ENCODE data around the gene FMN2. TPM values are rescaled to one million over a fixed set of nuclear protein-coding genes. Genes with fewer than 3 reads are reported as not detected.

The FMN2 gene
- total and polyA plus RNA-seq, 3 donors from 2014 or later: 3.8 to 8.3 (median 4.3) TPM

DNA sequence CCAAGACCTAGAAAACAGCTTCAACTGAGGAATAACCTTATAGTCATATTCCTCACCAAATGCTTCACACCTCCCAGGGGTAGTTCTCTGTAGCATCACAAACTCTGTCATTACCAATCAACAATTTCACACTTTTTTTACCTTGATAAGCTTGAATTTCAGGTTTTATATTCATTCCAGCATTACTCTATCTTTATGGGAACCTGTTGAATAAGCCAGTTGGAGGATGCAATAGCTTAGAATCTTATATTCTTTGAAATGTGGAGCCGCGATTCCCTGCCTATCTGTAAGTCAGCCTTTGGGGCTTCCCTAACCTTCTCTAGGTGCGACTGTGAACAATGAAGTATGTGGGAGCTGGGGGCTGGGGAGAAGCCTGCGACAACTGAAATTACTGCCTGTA is 374.8 kb downstream of the FMN2 start:
- no peaks in the 10 kb centered on the region for H3K36me3 ChIP-seq (ENCODE audit: low read depth, missing control alignments)
- TF ChIP-seq, protein P1, sequence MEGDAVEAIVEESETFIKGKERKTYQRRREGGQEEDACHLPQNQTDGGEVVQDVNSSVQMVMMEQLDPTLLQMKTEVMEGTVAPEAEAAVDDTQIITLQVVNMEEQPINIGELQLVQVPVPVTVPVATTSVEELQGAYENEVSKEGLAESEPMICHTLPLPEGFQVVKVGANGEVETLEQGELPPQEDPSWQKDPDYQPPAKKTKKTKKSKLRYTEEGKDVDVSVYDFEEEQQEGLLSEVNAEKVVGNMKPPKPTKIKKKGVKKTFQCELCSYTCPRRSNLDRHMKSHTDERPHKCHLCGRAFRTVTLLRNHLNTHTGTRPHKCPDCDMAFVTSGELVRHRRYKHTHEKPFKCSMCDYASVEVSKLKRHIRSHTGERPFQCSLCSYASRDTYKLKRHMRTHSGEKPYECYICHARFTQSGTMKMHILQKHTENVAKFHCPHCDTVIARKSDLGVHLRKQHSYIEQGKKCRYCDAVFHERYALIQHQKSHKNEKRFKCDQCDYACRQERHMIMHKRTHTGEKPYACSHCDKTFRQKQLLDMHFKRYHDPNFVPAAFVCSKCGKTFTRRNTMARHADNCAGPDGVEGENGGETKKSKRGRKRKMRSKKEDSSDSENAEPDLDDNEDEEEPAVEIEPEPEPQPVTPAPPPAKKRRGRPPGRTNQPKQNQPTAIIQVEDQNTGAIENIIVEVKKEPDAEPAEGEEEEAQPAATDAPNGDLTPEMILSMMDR (IDR thresholded peaks at IDR 0.05): no peak
- TF ChIP-seq POLR2A (IDR thresholded peaks at IDR 0.05): no peak
- no peaks in the 10 kb centered on the region for H3K27me3 ChIP-seq
- H3K4me1 ChIP-seq: no peaks in the 10 kb centered on the region
- DNase-seq: no peak
- intact Hi-C loops (cut with DNase I; ENCODE audit: low total_unique reads): no loop called here
- H3K4me3 ChIP-seq: no peak overlapping the region
- 79% methylated on average over 4 of the region's 4 CpGs for WGBS, 2 donors
- no peak overlapping the region for H3K27ac ChIP-seq
- no peaks in the 10 kb centered on the region for H3K9me3 ChIP-seq

GRCh38 chr1:240467895-240468294 is 376.2 kb downstream of the FMN2 start:
- H3K27ac ChIP-seq: no peak overlapping the region
- H3K27me3 ChIP-seq: no peaks in the 10 kb centered on the region
- intact Hi-C loops (cut with DNase I; ENCODE audit: low total_unique reads): no loop called here
- no peaks in the 10 kb centered on the region for H3K9me3 ChIP-seq
- no peak for DNase-seq
- H3K4me1 ChIP-seq: no peaks in the 10 kb centered on the region
- TF ChIP-seq, protein P1 (IDR thresholded peaks at IDR 0.05): no peak
- TF ChIP-seq POLR2A (IDR thresholded peaks at IDR 0.05): no peak
- no peaks in the 10 kb centered on the region for H3K36me3 ChIP-seq (ENCODE audit: low read depth, missing control alignments)
- no peak overlapping the region for H3K4me3 ChIP-seq

DNA sequence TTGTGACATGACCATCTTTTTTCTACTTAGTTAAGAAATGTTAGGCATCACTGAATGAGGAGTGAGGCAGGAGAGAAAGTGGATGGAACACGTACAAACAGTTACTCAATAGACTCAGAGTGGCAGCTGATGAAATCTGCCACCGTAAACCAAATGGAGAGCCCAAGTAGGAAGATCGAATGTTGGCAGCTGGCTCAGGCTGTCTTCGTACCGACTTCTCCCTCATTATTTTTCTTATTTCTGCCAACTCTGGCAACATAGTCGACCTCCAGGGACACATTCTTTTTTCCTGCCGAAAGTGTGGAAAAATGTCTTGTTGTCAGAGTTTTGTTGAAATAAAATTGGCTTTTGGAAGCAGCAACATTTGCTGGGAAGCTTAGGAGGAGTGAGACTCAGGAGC is 377.0 kb downstream of the FMN2 start:
- no peak for DNase-seq
- WGBS, 2 donors: 72 to 80% methylated on average over 7 of the region's 7 CpGs
- H3K4me1 ChIP-seq: no peaks in the 10 kb centered on the region
- intact Hi-C loops (cut with DNase I; ENCODE audit: low total_unique reads): no loop called here
- TF ChIP-seq POLR2A (IDR thresholded peaks at IDR 0.05): no peak
- TF ChIP-seq, protein P1 (IDR thresholded peaks at IDR 0.05): no peak
- H3K9me3 ChIP-seq: no peaks in the 10 kb centered on the region
- H3K4me3 ChIP-seq: no peak overlapping the region
- H3K27me3 ChIP-seq: no peaks in the 10 kb centered on the region
- H3K27ac ChIP-seq: no peak overlapping the region
- H3K36me3 ChIP-seq (ENCODE audit: low read depth, missing control alignments): no peaks in the 10 kb centered on the region

DNA sequence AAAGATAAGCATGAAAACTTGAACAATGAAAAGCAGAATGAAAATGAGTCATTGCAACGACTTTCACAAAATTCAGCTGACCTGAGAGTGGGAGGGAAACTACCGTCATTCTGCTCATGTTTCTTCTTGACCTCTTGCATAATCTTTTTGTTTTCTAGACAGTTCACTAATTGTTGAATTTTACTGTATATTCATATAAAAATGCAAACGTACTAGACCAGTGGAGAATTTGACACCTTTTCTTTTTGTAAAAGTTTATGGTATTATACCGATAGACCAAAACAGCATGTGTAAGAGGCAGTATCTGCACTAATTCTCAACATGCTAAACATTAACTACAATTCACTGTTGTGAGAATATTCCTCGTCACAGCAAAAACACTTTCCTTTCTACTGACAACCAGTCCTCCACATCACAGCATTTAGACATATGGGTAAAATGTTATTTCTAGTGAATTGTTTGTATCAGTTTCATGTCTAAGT is 382.5 kb downstream of the FMN2 start:
- no peak for DNase-seq
- TF ChIP-seq POLR2A (IDR thresholded peaks at IDR 0.05): no peak
- TF ChIP-seq, protein P1 (IDR thresholded peaks at IDR 0.05): no peak
- Histone ChIP-seq H3K36me3 (ENCODE audit: low read depth, missing control alignments) (no peaks in the 10 kb centered on the region), H3K27me3 (no peaks in the 10 kb centered on the region), H3K4me1 (no peaks in the 10 kb centered on the region), H3K27ac (no peak overlapping the region), H3K9me3 (no peaks in the 10 kb centered on the region), H3K4me3 (no peak overlapping the region)
- 66 to 72% methylated on average over 5 of the region's 5 CpGs for WGBS, 2 donors
- intact Hi-C loops (cut with DNase I; ENCODE audit: low total_unique reads): no loop called here

DNA sequence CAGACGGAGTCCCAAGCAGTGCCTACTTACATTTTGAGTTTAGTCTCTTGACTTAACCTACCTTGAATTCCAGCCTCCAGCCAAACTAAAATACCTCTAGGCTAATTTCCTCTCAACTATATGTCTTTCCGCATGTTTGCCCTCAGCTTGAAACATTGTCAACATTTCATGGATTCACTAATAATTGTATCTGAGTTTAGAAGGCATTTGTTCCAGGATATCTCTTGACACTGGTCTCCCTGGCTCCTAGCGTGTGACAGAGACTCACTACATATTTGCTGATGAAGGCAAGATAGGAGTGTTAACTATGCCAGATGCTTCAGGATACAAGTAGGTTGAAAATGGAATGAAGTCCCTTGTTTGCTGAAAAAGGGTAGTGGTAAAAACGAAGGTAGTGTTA is 384.1 kb downstream of the FMN2 start:
- no peak overlapping the region for H3K27ac ChIP-seq
- no peaks in the 10 kb centered on the region for H3K36me3 ChIP-seq (ENCODE audit: low read depth, missing control alignments)
- no peaks in the 10 kb centered on the region for H3K27me3 ChIP-seq
- intact Hi-C loops (cut with DNase I; ENCODE audit: low total_unique reads): no loop called here
- no peak for DNase-seq
- no peak for TF ChIP-seq POLR2A (IDR thresholded peaks at IDR 0.05)
- TF ChIP-seq, protein P1 (IDR thresholded peaks at IDR 0.05): no peak
- no peaks in the 10 kb centered on the region for H3K9me3 ChIP-seq
- WGBS, 2 donors: 77 to 80% methylated on average over 4 of the region's 4 CpGs
- no peak overlapping the region for H3K4me3 ChIP-seq
- no peaks in the 10 kb centered on the region for H3K4me1 ChIP-seq
